Epidermal melanocyte (primary cell): Measurements from ENCODE around the gene PSMG2.

Experiments used
- DNase-seq: peaks from one replicate; pipeline ENCODE4 v3.0.0; 2011; ENCODE audit warnings: low spot score; ENCODE audit not compliant: insufficient read length

PSMG2 gene, protein sequence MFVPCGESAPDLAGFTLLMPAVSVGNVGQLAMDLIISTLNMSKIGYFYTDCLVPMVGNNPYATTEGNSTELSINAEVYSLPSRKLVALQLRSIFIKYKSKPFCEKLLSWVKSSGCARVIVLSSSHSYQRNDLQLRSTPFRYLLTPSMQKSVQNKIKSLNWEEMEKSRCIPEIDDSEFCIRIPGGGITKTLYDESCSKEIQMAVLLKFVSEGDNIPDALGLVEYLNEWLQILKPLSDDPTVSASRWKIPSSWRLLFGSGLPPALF

DNA sequence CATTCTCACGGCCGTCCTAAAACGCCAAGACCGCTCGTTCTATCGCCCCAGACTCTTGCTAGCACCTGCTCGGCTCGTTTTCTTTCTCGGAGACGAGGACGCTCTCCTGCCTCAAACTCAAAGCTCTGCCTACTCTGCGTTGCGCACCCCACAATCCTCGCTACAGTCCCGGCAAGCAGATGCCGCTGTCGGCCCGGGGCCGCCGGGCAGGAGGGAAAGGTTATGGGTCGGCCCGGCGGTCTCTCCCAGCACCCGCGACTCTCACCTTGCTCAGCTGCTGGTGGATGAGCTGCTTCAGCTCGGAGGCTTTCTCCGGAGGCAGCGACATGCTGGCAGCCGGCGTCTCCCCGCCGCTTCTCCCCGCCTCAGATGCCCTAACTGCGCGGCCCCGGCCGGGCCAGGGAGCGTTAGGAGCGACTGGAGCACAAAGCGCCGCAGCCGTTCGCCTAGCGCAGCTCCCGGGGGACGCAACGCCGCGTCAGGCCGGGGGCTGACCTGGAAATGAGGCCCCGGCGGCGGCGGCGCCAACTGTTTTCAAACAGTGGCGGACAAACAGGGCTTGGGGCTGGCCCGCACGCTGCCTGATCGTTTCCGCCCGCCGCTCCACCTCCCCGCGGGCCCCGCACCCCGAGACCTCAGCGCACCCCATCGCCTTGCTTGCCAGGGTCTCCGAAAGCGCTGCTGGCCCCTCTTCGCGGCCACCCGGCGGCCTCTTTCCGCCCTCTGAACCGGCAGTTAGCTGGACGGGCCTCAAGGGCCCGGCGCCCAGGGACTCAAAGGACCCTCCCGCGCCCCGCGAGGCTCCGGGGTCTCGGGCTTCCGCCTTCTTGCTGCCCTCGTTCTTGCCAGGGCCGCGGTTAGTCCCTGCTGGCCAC is at the start of gene PSMG2, which contains the start of gene CEP76:
PSMG2 (plus strand) TSS at position 822 of the 875 bp plus-strand sequence. CDS start 66 bp downstream, outside the sequence.
CEP76 (minus strand) TSS at position 503 of the 875 bp plus-strand sequence; CDS start at position 328, 175 bp downstream.
- DNase-seq = peak; percentile 87

DNA sequence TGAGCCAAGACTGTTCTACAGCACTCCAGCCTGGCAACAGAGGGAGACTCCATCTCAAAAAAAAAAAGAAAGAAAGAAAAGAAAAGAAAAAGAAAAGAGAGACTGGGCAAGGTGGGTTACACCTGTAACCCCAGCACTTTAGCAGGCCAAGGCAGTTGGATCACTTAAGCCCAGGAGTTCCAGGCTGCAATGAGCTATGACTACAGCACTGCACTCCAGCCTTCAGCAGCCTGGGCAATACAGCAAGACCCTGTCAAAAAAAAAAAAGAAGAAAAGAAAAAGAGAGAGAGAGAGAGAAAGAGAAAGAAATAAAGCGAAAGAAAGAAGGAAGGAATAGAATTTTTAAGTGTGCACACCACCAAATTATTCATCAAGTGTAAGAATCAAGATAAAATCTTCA is 47.9 kb upstream of the PSMG2 start:
- no peak for DNase-seq

DNA sequence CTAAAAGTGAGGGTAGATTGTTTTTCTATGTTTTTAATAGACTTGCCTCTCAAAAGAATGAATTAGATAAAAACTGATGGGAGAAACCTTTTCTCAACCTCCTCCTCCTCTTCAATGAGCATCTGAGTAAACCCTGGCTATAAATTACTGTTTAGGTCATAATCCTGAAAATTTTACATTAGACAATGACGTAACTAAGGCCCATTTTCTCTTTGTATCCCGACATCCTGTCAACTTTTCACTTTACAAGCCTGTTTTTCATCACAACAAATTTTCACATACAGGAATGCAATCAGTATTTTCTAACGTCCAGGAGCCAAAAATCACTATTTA is 46.3 kb upstream of the PSMG2 start:
- no peak for DNase-seq

DNA sequence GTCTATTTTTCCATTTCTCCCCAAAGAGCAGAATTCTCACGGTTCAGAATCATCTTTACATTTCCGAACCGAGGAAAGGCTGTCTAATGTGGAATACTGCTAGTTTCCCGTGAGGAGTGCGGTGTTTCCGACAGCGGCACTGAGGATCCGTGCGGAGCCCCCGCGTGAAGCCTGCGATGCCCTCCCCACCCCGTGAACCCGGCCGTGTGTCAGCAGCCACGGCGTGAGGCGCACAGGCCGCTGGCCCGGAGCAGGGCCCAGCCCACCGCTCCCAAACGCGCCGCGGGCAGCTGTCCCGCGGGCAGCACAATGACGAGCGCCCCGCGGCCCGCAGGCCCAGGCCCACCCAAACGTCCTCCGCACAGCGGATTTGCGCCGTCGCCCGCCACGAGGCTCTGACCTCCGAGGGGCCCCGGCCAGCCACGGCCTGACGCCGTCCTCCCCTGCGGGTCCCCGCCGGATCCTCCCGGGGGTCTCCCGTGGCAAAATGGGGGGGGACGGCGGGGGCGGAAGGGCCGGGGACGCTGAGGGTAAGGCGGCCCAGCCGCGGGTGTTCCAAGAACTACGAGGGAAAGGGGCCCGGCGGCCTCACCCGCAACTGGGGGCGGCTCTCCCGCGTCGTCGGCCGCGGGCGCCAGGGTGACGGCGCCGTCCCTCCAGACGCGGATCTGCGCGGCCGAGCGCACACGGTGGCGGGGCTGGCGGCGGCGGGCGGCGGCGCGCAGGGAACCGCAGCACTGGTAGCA is 45.7 kb upstream of the PSMG2 start:
- no peak for DNase-seq

DNA sequence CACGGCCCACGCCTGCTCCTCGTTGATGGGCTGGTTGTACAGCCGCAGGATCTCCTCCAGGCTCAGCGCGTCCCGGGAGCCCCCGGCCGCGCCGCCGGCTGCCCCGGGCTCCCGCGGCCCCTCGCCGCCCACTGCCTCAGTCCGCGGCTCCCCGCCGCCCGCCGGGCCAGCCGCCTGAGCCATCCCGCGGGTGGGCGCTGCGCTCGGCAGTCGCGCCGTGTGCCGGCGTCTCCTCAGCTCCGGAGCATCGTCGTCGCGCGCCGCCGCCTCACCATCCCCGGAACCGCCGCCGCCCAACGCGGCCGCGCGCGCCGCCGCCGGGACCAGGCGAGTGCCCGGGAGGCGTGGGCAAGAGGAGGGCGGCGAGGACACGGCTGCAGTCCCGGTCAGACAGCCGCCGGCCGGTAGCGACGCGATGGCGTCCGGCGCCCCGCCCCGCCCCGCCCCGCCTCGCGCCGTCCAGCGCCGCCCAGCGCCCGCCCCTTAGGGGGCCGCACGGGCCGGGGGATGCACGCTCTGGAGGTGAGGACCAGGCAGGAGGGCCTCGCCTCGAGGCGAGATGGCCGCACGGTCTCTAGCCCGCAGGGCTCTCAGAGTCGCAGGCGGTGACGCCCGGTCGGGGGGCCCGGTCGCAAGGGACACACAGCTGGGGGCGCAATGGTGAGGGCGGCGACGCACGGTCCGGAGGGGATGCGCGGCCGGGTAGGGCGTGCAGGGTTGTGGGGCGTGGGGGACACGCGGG is 45.0 kb upstream of the PSMG2 start, which contains the start of gene SPIRE1:
SPIRE1 (minus strand) TSS at position 424 of the 742 bp plus-strand sequence; CDS start at position 183, 241 bp downstream.
- no peak for DNase-seq

DNA sequence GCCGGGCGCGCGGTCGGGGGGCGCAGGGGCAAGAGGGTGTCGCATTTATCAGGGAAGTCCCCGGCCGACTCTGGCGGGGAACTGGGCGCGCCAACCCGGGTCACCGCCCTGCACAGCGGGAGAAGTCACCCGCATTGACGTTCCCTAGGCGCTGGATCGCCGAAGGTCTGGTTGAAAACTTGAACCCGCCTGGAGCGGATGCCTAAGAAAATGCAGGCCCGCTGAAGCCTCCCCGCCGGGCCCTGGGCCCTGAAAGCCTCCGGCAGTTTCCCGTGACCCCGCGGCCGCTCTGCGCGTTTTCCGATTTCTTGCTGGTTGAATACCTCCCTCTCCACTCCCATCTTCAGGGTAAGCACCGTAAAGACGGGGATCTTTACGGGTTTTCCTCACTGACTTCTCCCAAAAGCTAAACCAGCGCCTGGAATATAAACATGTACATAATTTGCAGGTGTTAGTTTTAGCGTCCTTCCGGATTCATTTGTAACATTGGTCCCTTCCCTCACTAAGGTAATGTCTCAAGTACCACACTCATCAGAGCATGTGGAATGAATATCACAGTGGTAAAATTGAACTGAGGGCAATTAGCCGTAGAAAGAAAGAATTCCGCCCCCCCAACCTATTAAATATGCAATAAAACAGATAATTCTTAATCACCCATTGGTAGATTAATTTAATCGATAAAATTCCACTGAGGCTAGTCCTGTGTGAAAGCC is 44.3 kb upstream of the PSMG2 start:
- DNase-seq = no peak

DNA sequence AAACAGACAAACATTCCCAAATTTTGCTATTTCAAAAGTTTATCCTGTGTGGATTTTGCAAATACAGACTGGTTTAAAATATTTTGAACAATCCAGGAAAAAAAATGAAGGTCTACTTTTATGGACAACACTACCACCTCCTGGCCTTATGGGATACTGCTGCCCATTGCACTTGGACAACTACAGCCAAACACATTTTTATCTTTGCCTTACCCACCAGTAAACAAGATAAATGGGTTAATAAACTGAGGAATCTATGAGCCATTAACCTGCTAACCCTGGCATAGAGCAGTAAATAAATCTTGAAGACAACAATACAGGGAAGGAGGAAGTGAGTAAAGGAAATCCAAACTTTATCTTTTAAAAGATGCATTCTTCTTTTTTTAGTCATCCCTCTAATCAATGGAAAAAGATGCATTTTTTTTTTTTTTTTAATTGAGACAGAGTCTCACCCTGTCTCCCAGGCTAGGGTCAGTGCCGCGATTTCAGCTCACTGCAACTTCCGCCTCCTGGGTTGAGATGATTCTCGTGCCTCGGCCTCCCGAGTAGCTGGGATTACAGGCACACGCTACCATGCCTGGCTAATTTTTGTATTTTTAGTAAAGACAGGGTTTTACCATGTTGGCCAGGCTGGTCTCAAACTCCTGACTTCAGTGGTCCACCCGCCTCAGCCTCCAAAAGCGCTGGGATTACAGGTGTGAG is 42.8 kb upstream of the PSMG2 start:
- DNase-seq = peak; percentile 69

DNA sequence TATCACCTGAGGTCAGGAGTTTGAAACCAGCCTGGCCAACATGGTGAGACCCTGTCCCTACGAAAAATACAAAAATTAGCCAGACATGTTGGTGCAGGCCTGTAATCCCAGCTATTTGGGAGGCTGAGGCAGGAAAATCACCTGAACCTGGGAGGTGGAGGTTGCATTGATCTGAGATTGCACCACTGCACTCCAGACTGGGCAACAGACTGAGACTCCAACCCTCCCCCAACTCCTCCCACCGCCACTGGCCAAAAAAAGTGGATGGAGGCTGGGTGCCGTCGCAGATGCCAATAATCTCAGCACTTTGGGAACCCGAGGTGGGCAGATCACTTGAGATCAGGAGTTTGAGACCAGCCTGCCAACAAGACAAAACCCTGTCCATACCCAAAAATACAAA is 34.8 kb upstream of the PSMG2 start:
- DNase-seq = no peak

DNA sequence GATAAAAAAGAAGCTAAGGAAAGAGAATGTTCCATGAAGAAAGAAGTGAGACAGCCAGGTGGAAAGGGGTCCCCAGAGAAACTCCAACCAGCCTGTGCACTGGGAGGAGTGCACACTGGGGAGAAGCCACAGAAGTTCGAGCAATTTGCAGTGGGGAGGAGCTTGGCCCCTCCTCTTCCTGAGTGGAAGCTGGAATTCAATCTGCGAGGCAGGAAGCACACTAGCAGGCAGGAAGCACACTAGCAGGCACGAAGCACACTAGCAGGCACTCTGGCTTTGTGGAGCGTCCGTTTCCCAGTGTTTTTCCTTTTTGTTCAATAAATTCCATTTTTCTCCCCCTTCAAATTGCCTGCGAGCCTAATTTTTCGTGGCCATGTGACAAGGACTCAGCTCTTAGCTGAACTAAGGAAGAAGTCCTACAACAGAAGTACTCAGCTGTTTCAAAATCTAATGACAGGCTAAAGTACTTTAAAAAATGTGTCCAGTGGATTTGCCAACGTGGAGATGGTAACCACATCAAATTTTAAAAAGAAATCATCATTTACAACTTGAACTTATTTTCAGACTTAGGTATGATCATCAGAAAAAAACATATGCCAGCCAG is 23.6 kb upstream of the PSMG2 start:
- no peak for DNase-seq

DNA sequence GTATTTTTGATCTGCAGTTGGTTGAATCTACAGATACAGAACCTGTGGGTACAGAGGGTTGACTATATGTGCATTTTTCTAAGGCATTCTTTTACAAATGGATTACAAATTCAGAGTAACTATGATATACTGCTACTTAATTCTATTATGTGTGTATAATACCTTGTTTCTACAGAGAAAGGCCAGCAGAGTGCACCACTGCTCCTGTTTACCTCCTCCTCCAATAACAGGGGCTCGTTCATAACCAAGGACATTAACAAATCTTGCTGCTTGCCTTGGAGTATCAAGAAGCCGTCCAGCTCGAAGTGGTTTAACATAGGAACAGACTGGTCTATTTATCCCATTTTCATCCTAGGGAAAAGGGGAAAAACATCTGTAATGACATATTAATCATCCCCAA is 16.7 kb upstream of the PSMG2 start:
- no peak for DNase-seq

DNA sequence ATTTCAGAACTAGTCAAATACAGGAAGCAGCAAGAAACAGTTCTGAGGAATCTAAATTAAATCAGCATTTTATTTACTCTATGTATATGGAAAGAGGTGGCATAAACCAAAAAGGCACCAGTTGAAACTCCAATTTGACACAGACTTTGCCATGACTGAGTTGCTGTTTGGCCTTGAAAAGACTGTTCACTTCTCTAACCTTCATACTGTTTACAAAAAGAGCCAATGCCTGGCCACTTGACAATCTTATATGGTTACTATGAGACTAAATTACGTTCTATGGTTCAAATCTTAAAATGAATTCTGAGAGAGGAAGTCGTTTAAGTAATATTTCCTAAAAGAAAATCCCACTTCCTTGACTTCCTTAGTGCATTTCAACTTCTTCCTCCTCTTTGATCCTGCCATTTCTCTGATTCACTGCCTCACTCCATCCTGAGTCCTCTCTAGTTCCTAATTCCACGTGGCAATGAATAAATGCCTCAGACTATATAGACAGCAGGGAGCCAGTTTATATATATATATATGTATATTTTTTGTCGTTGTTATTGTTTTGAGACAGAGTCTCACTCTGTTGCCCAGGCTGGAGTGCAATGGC is 13.5 kb upstream of the PSMG2 start:
- DNase-seq = no peak

DNA sequence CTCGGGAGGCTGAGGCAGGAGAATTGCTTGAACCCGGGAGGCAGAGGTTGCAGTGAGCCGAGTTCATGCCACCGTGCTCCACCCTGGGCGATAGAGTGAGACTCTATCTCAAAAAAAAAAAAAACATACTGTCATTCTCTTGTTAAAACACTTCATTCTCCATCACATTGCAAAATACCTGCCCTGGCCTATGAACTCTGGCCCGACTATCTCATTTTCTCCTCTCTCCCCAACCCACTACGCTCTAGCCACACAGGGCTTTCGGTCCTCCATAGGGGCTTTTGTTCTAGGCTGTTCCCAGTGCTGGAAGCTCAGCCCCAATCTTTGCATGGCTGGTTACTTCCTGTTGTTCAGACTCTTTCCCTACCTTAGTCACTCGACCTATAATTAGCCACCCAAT is 10.6 kb upstream of the PSMG2 start:
- no peak for DNase-seq

DNA sequence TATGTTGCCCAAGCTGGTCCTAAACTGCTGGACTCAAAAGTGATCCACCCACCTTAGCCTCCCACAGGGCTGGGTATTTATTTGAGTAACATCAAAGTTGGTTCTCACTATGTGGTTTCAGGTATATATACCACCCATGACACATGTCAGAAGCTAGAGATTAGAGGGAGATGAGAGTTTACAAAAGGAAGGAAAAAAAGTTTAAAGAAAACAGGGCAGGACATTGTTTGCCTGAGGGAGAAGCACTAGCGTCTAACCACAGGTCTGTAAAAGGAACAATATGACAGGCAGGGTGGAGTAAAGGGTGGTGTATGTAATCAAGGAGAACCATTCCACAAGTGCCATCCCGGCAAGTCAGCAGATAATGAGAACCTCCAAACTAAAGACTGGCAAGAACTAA is 8.8 kb upstream of the PSMG2 start:
- DNase-seq = no peak

DNA sequence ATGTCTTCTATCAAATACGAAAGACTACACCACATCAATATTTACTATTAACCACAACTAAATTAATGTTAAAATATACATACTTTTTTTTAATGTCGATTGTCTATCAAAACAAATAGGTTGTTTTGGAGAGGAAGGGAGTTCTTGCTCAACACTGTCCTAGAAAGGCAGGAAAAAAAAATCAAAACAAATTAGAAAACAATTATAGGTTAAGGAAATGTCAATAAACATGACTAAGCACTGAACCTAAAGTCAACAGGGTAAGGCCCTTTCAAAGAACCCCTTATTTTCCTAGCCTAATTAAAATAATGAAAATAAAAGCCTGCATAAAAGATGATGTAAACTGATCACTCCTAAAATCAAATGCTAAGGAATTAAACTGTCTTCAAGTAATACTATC is 3.1 kb upstream of the PSMG2 start:
- DNase-seq = no peak

DNA sequence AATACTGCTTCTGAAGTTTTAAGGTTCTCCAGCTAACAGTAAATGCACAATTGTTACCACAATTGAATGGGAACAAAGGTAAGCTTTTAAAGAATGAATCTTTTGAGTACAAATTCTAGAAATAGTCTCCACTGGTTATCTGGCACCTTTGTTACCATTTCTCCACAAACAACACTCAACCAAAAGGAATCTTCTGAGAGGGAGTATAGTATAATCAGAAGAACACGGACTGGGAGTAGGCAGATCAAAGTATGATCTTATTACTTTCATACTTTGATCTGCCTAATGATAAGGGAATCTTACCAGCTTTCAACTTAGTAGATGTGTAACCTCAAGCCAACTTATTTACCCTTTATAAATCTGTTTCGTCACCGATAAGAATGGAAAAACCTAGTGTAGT is 1.7 kb upstream of the PSMG2 start:
- no peak for DNase-seq

DNA sequence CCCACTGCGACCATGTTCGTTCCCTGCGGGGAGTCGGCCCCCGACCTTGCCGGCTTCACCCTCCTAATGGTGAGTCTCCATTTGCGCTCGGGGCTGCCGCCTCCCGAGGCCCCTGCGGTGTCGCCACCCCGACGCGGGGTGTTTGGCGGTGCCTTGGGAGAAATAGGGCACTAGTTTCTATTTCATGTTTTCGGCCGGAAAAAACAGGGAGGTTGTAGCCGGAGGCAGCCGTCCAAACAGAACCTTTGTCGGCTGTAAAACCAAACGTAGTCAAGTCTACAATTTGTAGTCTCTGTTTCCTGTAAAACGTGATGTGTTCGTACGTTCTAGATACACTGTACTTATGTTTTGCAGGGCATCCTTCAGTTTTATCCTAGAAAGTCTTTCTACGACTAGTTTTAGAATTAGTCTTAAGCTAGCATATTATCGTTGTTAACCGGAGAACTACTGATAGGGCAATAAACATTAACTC is 290 bp downstream of the PSMG2 start:
- DNase-seq = no peak

DNA sequence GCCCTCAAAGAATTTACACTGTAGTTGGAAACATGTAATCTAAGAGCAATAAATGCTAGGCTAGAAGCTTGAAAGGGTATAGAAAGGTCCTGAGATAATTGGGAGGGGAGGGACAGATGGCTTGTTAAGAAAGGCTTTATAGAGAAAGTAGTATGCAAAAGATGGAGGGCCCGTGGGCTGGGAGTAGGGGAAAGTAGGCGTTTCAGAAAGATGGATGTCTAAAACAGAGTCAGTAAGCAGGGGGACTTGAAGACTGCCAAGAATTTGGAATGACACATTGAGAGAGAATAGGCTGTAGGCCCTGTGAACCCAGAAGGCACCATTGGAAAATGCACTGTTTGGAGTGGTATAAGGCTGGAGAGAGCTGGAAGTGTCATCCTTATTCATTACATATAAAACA is 822 bp downstream of the PSMG2 start:
- peak; percentile 14 for DNase-seq

DNA sequence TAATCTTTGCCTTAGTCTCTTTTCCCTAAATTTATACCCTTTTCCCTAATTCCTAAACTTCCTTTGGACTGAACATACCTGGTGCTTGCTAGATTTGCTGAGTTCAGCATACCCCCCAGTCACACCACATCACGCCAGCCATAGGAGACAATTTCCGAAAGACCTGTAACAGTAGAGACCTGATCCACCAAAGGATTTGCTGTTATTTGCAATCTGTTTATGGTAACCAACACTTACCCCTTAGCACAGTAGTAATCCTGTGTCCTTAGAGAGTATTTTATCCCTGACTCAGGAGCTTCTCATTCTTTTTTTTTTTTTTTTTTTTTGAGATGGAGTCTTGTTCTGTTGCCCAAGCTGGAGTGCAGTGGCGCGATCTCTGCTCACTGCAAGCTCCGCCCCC is 8.6 kb downstream of the PSMG2 start:
- no peak for DNase-seq
